HG03342 (cell line): Measurements from ENCODE around the gene NEAT1.
"Not testable (repeated sequence)": the region's sequence is repeated elsewhere in the genome, so short reads cannot be mapped to it uniquely, and the experiment has no call there.

Experiments used
- ATAC-seq: cut with Tn5 transposase; IDR thresholded peaks from one replicate; pipeline ENCODE4 v1.9.1; 2021; ENCODE audit warnings: mild to moderate bottlenecking, moderate library complexity; ENCODE audit not compliant: unreplicated experiment

The NEAT1 gene

GRCh38 chr11:65448418-65449105 lies 26.0 kb downstream of the NEAT1 start:
- no peak for ATAC-seq

GRCh38 chr11:65451301-65451700 lies 28.7 kb downstream of the NEAT1 start:
- ATAC-seq = not testable (repeated sequence)

GRCh38 chr11:65452259-65452658 lies 29.7 kb downstream of the NEAT1 start:
- ATAC-seq = not testable (repeated sequence)

- ATAC-seq = no peak
Observed at GRCh38 chr11:65452806-65453490, 30.4 kb downstream of the NEAT1 start.

- no peak for ATAC-seq
Observed at GRCh38 chr11:65454311-65454695, 31.7 kb downstream of the NEAT1 start.

GRCh38 chr11:65454696-65455456 lies 32.3 kb downstream of the NEAT1 start:
- no peak for ATAC-seq

- no peak for ATAC-seq
Observed at GRCh38 chr11:65456418-65456817, 33.8 kb downstream of the NEAT1 start.

- no peak for ATAC-seq
Observed at GRCh38 chr11:65459552-65459951, 37.0 kb downstream of the NEAT1 start.

- ATAC-seq = not testable (repeated sequence)
Observed at GRCh38 chr11:65465471-65465870, 42.9 kb downstream of the NEAT1 start.

GRCh38 chr11:65467306-65467705 lies 44.7 kb downstream of the NEAT1 start:
- not testable (repeated sequence) for ATAC-seq

- no peak for ATAC-seq
Observed at GRCh38 chr11:65468874-65469333, 46.3 kb downstream of the NEAT1 start.

- ATAC-seq = no peak
Observed at GRCh38 chr11:65470433-65471049, 47.9 kb downstream of the NEAT1 start.

- ATAC-seq = no peak
Observed at GRCh38 chr11:65471447-65471891, 48.9 kb downstream of the NEAT1 start.

GRCh38 chr11:65472588-65473277 lies 50.1 kb downstream of the NEAT1 start:
- ATAC-seq = not testable (repeated sequence)

GRCh38 chr11:65473278-65473860 lies 50.8 kb downstream of the NEAT1 start:
- ATAC-seq = no peak

GRCh38 chr11:65474864-65475263 lies 52.3 kb downstream of the NEAT1 start:
- ATAC-seq = no peak

GRCh38 chr11:65476632-65477148 lies 54.1 kb downstream of the NEAT1 start:
- ATAC-seq = no peak

- ATAC-seq = peak; percentile 73
Observed at GRCh38 chr11:65477149-65477965, 54.8 kb downstream of the NEAT1 start.
